NCI-H2081 (cell line): ENCODE results near the gene KIF16B.

Source experiments
- DNase-seq, 2 experiments: peaks; one replicate each; lab custom pipeline; 2025; lab: John Stamatoyannopoulos, UW

The KIF16B gene

GRCh38 chr20:16432466-16433292 lies 140.6 kb downstream of the KIF16B start:
- no peak for DNase-seq

- no peak for DNase-seq
Measured at GRCh38 chr20:16428112-16428511, 145.1 kb downstream of the KIF16B start.

GRCh38 chr20:16427571-16427970 lies 145.7 kb downstream of the KIF16B start:
- DNase-seq = no peak

- no peak for DNase-seq
Measured at GRCh38 chr20:16424780-16425179, 148.5 kb downstream of the KIF16B start.

GRCh38 chr20:16423311-16424212 lies 149.7 kb downstream of the KIF16B start:
- no peak for DNase-seq

GRCh38 chr20:16419138-16419715 lies 154.0 kb downstream of the KIF16B start:
- no peak for DNase-seq

- no peak for DNase-seq
Measured at GRCh38 chr20:16418616-16419015, 154.6 kb downstream of the KIF16B start.

- DNase-seq = no peak
Measured at GRCh38 chr20:16417001-16417400, 156.2 kb downstream of the KIF16B start.

GRCh38 chr20:16415071-16416053 lies 157.9 kb downstream of the KIF16B start:
- no peak for DNase-seq

GRCh38 chr20:16412906-16413305 lies 160.3 kb downstream of the KIF16B start:
- DNase-seq = no peak

- no peak for DNase-seq
Measured at GRCh38 chr20:16411361-16411760, 161.9 kb downstream of the KIF16B start.

GRCh38 chr20:16410626-16411025 lies 162.6 kb downstream of the KIF16B start:
- no peak for DNase-seq

GRCh38 chr20:16408981-16409380 lies 164.3 kb downstream of the KIF16B start:
- DNase-seq = no peak

GRCh38 chr20:16407251-16408067 lies 165.8 kb downstream of the KIF16B start:
- no peak for DNase-seq

- no peak for DNase-seq
Measured at GRCh38 chr20:16405254-16405653, 168.0 kb downstream of the KIF16B start.

GRCh38 chr20:16404640-16405039 lies 168.6 kb downstream of the KIF16B start:
- no peak for DNase-seq

GRCh38 chr20:16404171-16404570 lies 169.1 kb downstream of the KIF16B start:
- no peak for DNase-seq

GRCh38 chr20:16400234-16400633 lies 173.0 kb downstream of the KIF16B start:
- DNase-seq = no peak

- DNase-seq = no peak
Measured at GRCh38 chr20:16399801-16400200, 173.4 kb downstream of the KIF16B start.

- DNase-seq = no peak
Measured at GRCh38 chr20:16397086-16397485, 176.2 kb downstream of the KIF16B start.

- DNase-seq = no peak
Measured at GRCh38 chr20:16395366-16395765, 177.9 kb downstream of the KIF16B start.
